Osteocyte (in vitro differentiated cells): ENCODE data around the gene NSUN3. TPM values are rescaled to one million over a fixed set of nuclear protein-coding genes. Genes with fewer than 3 reads are reported as not detected.

ENCODE experiments used
- DNase-seq: peaks from one replicate; pipeline ENCODE4 v3.0.0; 2021; ENCODE audit warnings: mixed read lengths; ENCODE audit not compliant: unreplicated experiment; ENCODE audit errors: extremely low spot score
- H3K27ac Mint-ChIP-seq: one replicate; pipeline ENCODE4 v1.8.0; 2021; ENCODE audit warnings: mild to moderate bottlenecking, mixed read lengths; ENCODE audit not compliant: unreplicated experiment
- H3K27me3 Mint-ChIP-seq: one replicate; pipeline ENCODE4 v1.8.0; 2021; ENCODE audit warnings: mixed read lengths; ENCODE audit not compliant: unreplicated experiment
- H3K36me3 Mint-ChIP-seq: one replicate; pipeline ENCODE4 v1.8.0; 2021; ENCODE audit warnings: mixed read lengths; ENCODE audit not compliant: unreplicated experiment
- H3K4me1 Mint-ChIP-seq: one replicate; pipeline ENCODE4 v1.8.0; 2021; ENCODE audit warnings: mixed read lengths; ENCODE audit not compliant: unreplicated experiment
- H3K4me3 Mint-ChIP-seq: one replicate; pipeline ENCODE4 v1.8.0; 2021; ENCODE audit warnings: mild to moderate bottlenecking, moderate library complexity, mixed read lengths; ENCODE audit not compliant: unreplicated experiment
- H3K9me3 Mint-ChIP-seq: one replicate; pipeline ENCODE4 v1.8.0; 2021; ENCODE audit warnings: mixed read lengths; ENCODE audit not compliant: unreplicated experiment
- CTCF ChIP-seq: fragments of 200-600 bp; sonication (generic); IDR thresholded peaks from 2 replicates; pipeline ENCODE4 v1.5.0; 2021; ENCODE audit warnings: antibody characterized with exemption, mild to moderate bottlenecking, moderate library complexity
- total RNA-seq: library from RNA; stranded (reverse); gene quantifications from 2 replicates; pipeline ENCODE4 v1.2.1, GENCODE V29; 2021

NSUN3 gene
- total RNA-seq, 1 donor from 2014 or later = 15.0 TPM

GRCh38 chr3:94118390-94118789 is 55.5 kb downstream of the NSUN3 start:
- H3K27ac Mint-ChIP-seq = no peak overlapping the region
- no peaks in the 10 kb centered on the region for H3K27me3 Mint-ChIP-seq
- no peak for DNase-seq
- peaks cover 10% of the 10 kb centered on the region for H3K4me1 Mint-ChIP-seq
- no peak overlapping the region for H3K4me3 Mint-ChIP-seq
- H3K36me3 Mint-ChIP-seq = peaks cover 2% of the 10 kb centered on the region
- no peaks in the 10 kb centered on the region for H3K9me3 Mint-ChIP-seq
- TF ChIP-seq CTCF = no peak

GRCh38 chr3:94121161-94121560 is 58.3 kb downstream of the NSUN3 start:
- H3K4me1 Mint-ChIP-seq = no peaks in the 10 kb centered on the region
- DNase-seq = no peak
- H3K9me3 Mint-ChIP-seq = no peaks in the 10 kb centered on the region
- H3K27ac Mint-ChIP-seq = no peak overlapping the region
- peaks cover 2% of the 10 kb centered on the region for H3K36me3 Mint-ChIP-seq
- no peak overlapping the region for H3K4me3 Mint-ChIP-seq
- TF ChIP-seq CTCF = no peak
- no peaks in the 10 kb centered on the region for H3K27me3 Mint-ChIP-seq

- Mint-ChIP-seq H3K9me3 (no peaks in the 10 kb centered on the region), H3K27me3 (no peaks in the 10 kb centered on the region), H3K4me3 (no peak overlapping the region), H3K4me1 (no peaks in the 10 kb centered on the region), H3K36me3 (peaks cover 13% of the 10 kb centered on the region), H3K27ac (no peak overlapping the region)
- no peak for TF ChIP-seq CTCF
- no peak for DNase-seq
Observed at GRCh38 chr3:94127115-94127514, 64.3 kb downstream of the NSUN3 start.

GRCh38 chr3:94130690-94131089 is 67.8 kb downstream of the NSUN3 start:
- Mint-ChIP-seq H3K27me3 (no peaks in the 10 kb centered on the region), H3K27ac (no peak overlapping the region), H3K36me3 (peaks cover 12% of the 10 kb centered on the region), H3K4me3 (no peak overlapping the region), H3K9me3 (peaks cover 4% of the 10 kb centered on the region), H3K4me1 (no peaks in the 10 kb centered on the region)
- no peak for TF ChIP-seq CTCF
- DNase-seq = no peak

GRCh38 chr3:94132777-94133176 is 69.9 kb downstream of the NSUN3 start:
- TF ChIP-seq CTCF = no peak
- Mint-ChIP-seq H3K27ac (no peak overlapping the region), H3K9me3 (peaks cover 4% of the 10 kb centered on the region), H3K4me1 (no peaks in the 10 kb centered on the region), H3K36me3 (peaks cover 6% of the 10 kb centered on the region), H3K27me3 (no peaks in the 10 kb centered on the region), H3K4me3 (no peak overlapping the region)
- no peak for DNase-seq
